Panc1 (cell line): ENCODE data around the gene PNLIPRP1. TPM values are rescaled to one million over a fixed set of nuclear protein-coding genes. Genes with fewer than 3 reads are reported as not detected.

ENCODE experiments used
- ATAC-seq: fragments of 200-7000 bp; cut with Tn5 transposase; 2 replicates; pipeline ENCODE4 v1.9.1; 2020; ENCODE audit warnings: mild to moderate bottlenecking, moderate library complexity
- BruUV-seq: library from RNA; stranded (reverse); fragments of 400-500 nt; replicated peaks from 2 replicates; lab custom pipeline; 2021; lab: Mats Ljungman, UMichigan
- CTCF ChIA-PET: fragments of 300-600 bp; sonication (Branson Sonifier 250); formaldehyde crosslinking; loops from one replicate; lab custom pipeline; 2022; ENCODE audit warnings: antibody characterized with exemption; lab: Charles Lee
- POLR2A ChIA-PET: fragments of 300-600 bp; sonication (Branson Sonifier 250); formaldehyde crosslinking; loops from one replicate; lab custom pipeline; 2022; ENCODE audit warnings: antibody characterized with exemption; lab: Charles Lee
- DNase-seq: peaks from one replicate; pipeline ENCODE4 v3.0.0-alpha.2; 2010; ENCODE audit warnings: low read depth, low spot score
- H3K27ac ChIP-seq: 2 replicates; pipeline ENCODE4 v1.5.1; 2011; ENCODE audit warnings: mild to moderate bottlenecking, low read length, inconsistent platforms
- H3K27me3 ChIP-seq: fragments of 200-500 bp; sonication (Bioruptor generic); 2 replicates; pipeline ENCODE4 v1.6.0; 2014; ENCODE audit warnings: low read length, inconsistent platforms; ENCODE audit not compliant: control insufficient read depth, insufficient read depth
- H3K36me3 ChIP-seq: fragments of 200-500 bp; sonication (Bioruptor generic); 2 replicates; pipeline ENCODE4 v1.5.1; 2014; ENCODE audit warnings: inconsistent platforms, mild to moderate bottlenecking, low read length, moderate library complexity; ENCODE audit not compliant: control insufficient read depth, insufficient read depth
- H3K4me1 ChIP-seq: 2 replicates; pipeline ENCODE4 v1.5.1; 2011; ENCODE audit warnings: inconsistent platforms, mild to moderate bottlenecking, low read length, moderate library complexity; ENCODE audit not compliant: control insufficient read depth, insufficient read depth
- H3K4me3 ChIP-seq, 2 experiments: 2 replicates each; pipeline ENCODE4 v1.5.1; 2011 to 2012; ENCODE audit warnings: low read depth in 2 of 2, low read length in 2 of 2, mild to moderate bottlenecking in 2 of 2, inconsistent platforms in 1 of 2, moderate library complexity in 1 of 2
- H3K9me3 ChIP-seq: fragments of 200-500 bp; sonication (Bioruptor generic); 2 replicates; pipeline ENCODE4 v1.5.1; 2014; ENCODE audit warnings: low read depth, mild to moderate bottlenecking, inconsistent platforms, low read length, moderate library complexity; ENCODE audit not compliant: control insufficient read depth, insufficient read depth
- CTCF ChIP-seq: fragments of 450-650 bp; IDR thresholded peaks from 2 replicates; pipeline ENCODE4 v1.5.1; 2017; ENCODE audit warnings: mild to moderate bottlenecking
- POLR2AphosphoS5 ChIP-seq: IDR thresholded peaks from 2 replicates; pipeline ENCODE4 v1.6.1; 2012; ENCODE audit warnings: mild to moderate bottlenecking, low read depth, low read length, moderate library complexity
- REST ChIP-seq, 2 experiments: IDR thresholded peaks; 2 replicates each; pipeline ENCODE4 v1.6.1; 2011 to 2012; ENCODE audit warnings: low read depth in 2 of 2, control low read depth in 1 of 2, low read length in 1 of 2, mild to moderate bottlenecking in 1 of 2, moderate library complexity in 1 of 2; ENCODE audit not compliant: insufficient read depth in 1 of 2
- SIN3A ChIP-seq: IDR thresholded peaks from 2 replicates; pipeline ENCODE4 v1.6.1; 2012; ENCODE audit warnings: low read depth, mild to moderate bottlenecking, low read length, moderate library complexity, borderline replicate concordance; ENCODE audit not compliant: insufficient read depth
- TCF7L2 ChIP-seq: IDR thresholded peaks from 2 replicates; pipeline ENCODE4 v1.6.1; 2011; ENCODE audit warnings: mild to moderate bottlenecking, low read depth, low read length, inconsistent platforms
- in situ Hi-C: cut with HindIII; loops from 2 replicates; pipeline ENCODE4 v1.10.0; 2016; ENCODE audit warnings: low sequenced_read_pairs, low pct_unique_long_range_greater_than_20kb
- intact Hi-C: fragments of 100-400 bp; cut with micrococcal nuclease; formaldehyde crosslinking; loops from one replicate; pipeline ENCODE4 v1.10.0; 2022; ENCODE audit not compliant: unreplicated experiment
- total RNA-seq: library from RNA; stranded (reverse); gene quantifications from one replicate; pipeline ENCODE4 v1.2.1, GENCODE V29; 2021; ENCODE audit not compliant: unreplicated experiment

Gene PNLIPRP1
- total RNA-seq, 1 experiment from 2014 or later = 0.95 TPM

- intact Hi-C loops (no loop called here), in situ Hi-C loops (no loop called here)
- H3K27me3 ChIP-seq = peaks cover 19% of the 10 kb centered on the region
- BruUV-seq = no TSS peak
- H3K4me3 ChIP-seq = no peak overlapping the region
- H3K9me3 ChIP-seq = no peaks in the 10 kb centered on the region
- no peaks in the 10 kb centered on the region for H3K4me1 ChIP-seq
- H3K27ac ChIP-seq = no peak overlapping the region
- H3K36me3 ChIP-seq = no peaks in the 10 kb centered on the region
- no peak for TF ChIP-seq CTCF
- TF ChIP-seq TCF7L2 = no peak
- TF ChIP-seq REST (IDR thresholded peaks at IDR 0.05; ENCODE audit: insufficient read depth in 1 of 2, low read depth in 2 of 2, low read length in 1 of 2) = no peak
- no peak for TF ChIP-seq POLR2AphosphoS5
- TF ChIP-seq SIN3A = no peak
- DNase-seq (no peak), ATAC-seq (no peak)
- ChIA-PET CTCF (no interaction called here), POLR2A (no interaction called here)
Observed at GRCh38 chr10:116553378-116553980, 37.3 kb upstream of the PNLIPRP1 start.

GRCh38 chr10:116554628-116555027, 36.1 kb upstream of the PNLIPRP1 start:
- H3K4me3 ChIP-seq = no peak overlapping the region
- POLR2A ChIA-PET = no interaction called here
- H3K27ac ChIP-seq = no peak overlapping the region
- no peaks in the 10 kb centered on the region for H3K9me3 ChIP-seq
- peak; percentile 26; the same call in 1 of the 2 replicates for ATAC-seq
- H3K27me3 ChIP-seq = peaks cover 19% of the 10 kb centered on the region
- no peaks in the 10 kb centered on the region for H3K4me1 ChIP-seq
- intact Hi-C loops = no loop called here
- TF ChIP-seq TCF7L2 (no peak), CTCF (no peak), REST (IDR thresholded peaks at IDR 0.05; ENCODE audit: insufficient read depth in 1 of 2, low read depth in 2 of 2, low read length in 1 of 2) (no peak), SIN3A (no peak), POLR2AphosphoS5 (no peak)
- DNase-seq = no peak
- H3K36me3 ChIP-seq = no peaks in the 10 kb centered on the region
- CTCF ChIA-PET = no interaction called here
- in situ Hi-C loops = no loop called here
- BruUV-seq = no TSS peak
